ENCODE measurements around the gene TUBGCP4.

GRCh38 chr15:43390723-43391122 is 19.8 kb downstream of the TUBGCP4 start:
- no peak for TF ChIP-seq CTCF (IDR thresholded peaks at IDR 0.05; ENCODE audit: insufficient read depth, low read length)
- TF ChIP-seq POLR2AphosphoS5 (IDR thresholded peaks at IDR 0.05; ENCODE audit: low read depth), result no peak
- no peak for TF ChIP-seq GABPA (IDR thresholded peaks at IDR 0.05; ENCODE audit: low read depth)
- TF ChIP-seq REST (IDR thresholded peaks at IDR 0.05; ENCODE audit: insufficient replicate concordance, low read depth), result no peak

Data from HL-60 (cell line).